A673 (cell line): ENCODE data around the gene RNH1.

ENCODE experiments used
- CTCF ChIP-seq: fragments of 300-800, 200-600 bp; sonication (generic); conservative IDR thresholded peaks from 2 replicates; pipeline ENCODE4 v1.5.1; 2017; ENCODE audit warnings: low read depth, mild to moderate bottlenecking, antibody characterized with exemption, low read length, moderate library complexity, mixed read lengths
- EZH2 ChIP-seq: fragments of 200-600 bp; sonication (generic); IDR thresholded peaks from 2 replicates; pipeline ENCODE4 v1.6.1; 2017; ENCODE audit warnings: borderline replicate concordance, low read depth, mild to moderate bottlenecking, mixed read lengths, antibody characterized with exemption, low read length; ENCODE audit not compliant: poor library complexity, severe bottlenecking

- no peak for TF ChIP-seq CTCF
- no peak for TF ChIP-seq EZH2
Measured at GRCh38 chr11:550021-550745, 43.1 kb upstream of the RNH1 start.
